Measurements from ENCODE around the gene KLF1.
"Not testable (repeated sequence)": the region's sequence is repeated elsewhere in the genome, so short reads cannot be mapped to it uniquely, and the experiment has no call there.

Gene KLF1

DNA sequence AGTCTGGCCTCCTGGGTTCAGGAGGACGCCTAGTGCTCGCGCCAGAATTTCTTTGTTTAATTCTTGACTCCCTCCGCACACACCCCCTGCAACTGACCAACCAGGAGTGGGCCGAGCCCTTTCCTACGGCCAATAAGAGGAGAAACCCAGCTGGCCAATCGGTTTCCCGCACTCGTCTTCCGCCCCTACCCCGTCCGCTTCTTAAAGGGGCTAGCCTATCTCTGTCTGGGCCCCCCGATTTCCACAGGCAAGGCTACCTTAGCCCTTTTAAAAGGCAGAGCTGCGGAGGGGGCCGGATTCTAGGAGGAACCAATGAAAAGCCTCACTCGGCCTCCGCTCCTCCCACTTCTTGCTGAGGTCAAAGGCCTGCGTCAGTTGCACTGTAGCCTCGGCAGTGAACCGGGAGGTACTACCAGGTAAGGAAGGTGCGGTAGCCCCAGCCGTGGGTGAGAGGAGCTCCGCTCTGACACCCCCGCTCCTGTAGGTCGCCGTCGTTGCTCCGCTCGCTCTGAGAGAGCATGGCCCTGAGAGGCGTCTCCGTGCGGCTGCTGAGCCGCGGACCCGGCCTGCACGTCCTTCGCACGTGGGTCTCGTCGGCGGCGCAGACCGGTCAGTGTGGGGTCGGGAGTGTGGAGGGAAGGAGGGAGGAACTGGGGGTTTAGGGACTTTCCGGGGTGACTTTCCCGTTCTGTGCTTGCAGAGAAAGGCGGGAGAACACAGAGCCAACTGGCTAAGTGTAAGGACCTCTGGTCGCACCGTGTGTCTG is 4.0 kb upstream of the KLF1 start, which contains the start of gene GCDH:
Gene GCDH (plus strand): TSS at position 374 of the 766 bp plus-strand sequence. CDS start 145 bp downstream, at position 519.
- ATAC-seq (peak; percentile 98), DNase-seq (peak; percentile 94)

DNA sequence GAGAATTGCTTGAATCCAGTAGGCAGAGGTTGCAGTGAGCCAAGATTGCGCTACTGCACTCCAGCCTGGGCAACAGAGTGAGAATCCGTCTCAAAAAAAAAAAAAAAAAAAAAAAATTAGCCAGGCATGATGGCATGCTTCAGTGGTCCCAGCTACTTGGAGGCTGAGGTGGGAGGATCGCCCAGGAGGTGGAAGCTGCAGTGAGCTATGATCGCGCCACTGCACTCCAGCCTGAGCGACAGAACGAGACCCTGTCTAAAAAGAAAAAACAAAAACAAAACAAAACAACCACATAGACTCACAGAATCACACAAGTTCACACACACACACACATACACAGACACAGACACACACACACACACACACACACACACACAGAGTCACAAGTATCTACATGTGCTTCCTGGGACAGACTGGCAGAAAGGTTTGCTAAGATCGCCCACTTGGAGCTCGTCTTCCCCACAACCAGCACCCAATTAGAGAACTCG is 3.3 kb upstream of the KLF1 start:
- ATAC-seq, result not testable (repeated sequence)

GRCh38 chr19:12888006-12888603 is 1.1 kb upstream of the KLF1 start:
- DNase-seq (no peak), ATAC-seq (no peak)

More for the DNA sequence above, 3.3 kb upstream of the KLF1 start:
- not testable (repeated sequence) for DNase-seq

GRCh38 chr19:12886651-12886968 is 391 bp downstream of the KLF1 start:
- ATAC-seq (no peak), DNase-seq (no peak)

DNA sequence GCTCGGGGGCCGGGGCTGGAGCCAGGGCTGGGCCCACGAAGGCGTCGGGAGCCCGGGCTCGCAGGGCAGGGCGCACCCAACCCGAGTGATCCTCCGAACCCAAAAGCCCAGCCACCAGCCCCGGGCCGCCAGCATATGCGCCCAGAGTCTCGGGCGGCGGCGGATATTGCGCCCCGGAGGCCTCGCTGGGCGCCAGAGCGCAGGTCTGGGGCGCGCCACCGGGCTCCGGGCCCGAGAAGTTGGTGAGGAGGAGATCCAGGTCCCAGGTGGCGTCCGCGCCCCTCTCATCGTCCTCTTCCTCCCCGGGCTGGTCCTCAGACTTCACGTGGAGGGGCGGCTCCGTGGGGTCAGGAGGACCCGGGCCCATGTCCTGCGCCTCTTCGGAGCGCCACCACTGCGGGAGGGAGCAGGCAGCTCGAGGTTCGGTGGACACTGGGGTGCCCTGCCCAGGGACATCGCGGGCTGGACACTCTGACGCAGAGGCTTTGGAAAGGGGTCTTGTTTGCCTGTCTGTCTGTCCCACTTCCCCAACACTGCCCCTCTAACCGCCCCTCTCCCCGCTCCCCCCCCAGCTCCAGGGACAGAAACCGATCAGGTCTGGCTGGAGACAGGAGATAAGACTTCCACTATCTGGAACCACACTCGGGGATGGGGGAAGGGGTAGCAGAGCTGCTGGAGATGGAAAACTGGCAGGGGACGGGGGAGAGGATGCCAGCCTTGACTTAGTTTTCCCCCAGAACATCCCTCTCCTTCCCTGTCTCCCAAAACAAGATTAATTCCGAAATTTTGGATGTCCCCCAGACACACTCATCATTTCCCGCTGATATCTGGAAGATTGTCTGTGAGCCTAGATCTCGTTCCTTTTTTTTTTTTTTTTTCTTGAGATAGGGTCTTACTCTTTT is 1.0 kb downstream of the KLF1 start:
- DNase-seq (no peak), ATAC-seq (peak; percentile 8)

DNA sequence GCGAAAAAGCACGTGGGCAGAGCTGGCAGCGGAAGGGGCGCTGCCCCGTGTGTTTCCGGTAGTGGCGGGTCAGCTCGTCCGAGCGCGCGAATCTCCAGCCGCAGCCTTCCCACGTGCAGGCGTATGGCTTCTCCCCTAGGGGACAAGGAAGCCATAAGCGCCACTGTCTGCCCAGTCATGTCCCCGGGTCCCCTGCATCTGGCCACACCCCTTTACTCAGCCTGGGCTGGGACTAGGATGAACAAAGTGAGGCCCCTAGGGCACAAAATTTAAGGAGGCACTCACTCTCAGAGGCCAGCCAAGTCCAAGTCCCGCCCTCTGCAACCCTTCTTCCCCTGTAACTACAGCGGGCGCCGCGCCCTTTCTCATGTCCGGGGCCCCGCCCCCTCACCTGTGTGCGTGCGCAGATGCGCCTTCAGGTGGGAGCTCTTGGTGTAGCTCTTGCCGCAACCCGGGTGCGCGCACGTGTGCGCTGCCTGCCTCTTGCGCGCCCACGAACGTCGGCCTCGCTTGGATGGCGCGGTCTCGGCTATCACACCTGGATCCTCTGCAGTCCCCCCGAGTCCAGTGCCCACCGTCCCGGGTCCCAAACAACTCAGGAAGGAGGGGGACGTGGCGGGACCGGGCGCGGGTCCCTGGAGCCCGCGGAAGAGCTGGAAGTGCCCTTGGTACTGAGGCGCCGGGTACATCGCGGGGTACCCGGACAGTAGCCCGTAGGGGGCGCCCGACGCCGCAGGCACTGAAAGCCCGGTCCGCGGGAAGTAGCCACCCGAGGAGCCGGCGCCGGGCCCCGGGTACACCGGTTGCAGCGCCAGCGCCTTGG is 1.9 kb downstream of the KLF1 start:
- ATAC-seq, result peak; percentile 70
- DNase-seq, result peak; percentile 91

DNA sequence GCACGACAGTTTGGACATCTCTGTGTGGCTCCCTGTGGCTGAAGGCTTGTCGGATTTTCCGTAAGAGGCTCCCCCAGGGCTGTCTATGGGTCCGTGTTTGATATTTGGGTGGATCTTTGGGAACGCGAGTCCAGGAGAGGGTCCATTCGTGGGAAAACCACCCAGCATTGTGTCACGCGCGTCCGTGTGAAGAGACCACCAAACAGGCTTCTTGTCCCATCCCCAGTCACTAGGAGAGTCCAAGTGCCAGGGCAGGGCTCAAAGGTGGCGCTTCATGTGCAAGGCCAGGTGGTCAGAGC is 2.4 kb downstream of the KLF1 start:
- no peak for DNase-seq
- ATAC-seq, result no peak

DNA sequence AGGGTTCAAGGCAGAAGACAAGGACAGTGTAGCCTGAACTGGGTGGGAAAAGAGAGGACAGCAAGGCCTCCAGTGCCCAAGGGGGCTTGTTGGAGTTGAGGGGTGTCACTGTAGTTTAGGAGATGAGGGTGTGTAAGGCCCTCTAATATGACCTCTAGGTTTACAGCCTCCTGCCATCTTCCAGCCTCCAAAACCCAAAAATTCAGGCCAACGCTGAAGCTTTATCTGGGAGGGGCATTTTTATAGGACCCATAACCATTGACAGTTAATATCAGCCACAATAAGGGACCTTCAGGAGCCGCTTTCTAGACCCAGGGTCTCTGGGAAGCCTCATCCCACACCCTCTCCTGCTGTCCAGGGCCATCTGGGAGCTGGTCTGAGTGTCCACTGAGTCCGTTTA is 2.8 kb downstream of the KLF1 start:
- ATAC-seq (no peak), DNase-seq (no peak)

DNA sequence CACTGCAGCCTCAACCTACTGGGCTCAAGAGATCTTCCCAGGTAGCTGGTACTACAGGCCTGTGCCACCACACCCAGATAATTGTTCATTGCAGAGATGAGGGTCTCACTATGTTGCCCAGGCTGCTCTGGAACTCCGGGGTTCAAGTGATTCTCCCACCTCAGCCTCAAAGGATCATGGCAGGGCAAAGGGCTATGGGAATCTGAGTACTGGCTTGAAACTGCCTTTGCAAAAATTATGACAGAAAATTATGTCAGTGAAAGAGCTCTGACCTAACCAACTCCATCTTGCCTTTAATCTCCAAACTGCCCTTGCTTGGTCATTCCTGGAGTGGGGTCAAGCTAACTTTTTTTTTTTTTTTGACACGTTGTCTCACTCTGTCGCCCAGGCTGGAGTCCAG is 4.4 kb downstream of the KLF1 start:
- DNase-seq, result no peak
- no peak for ATAC-seq

- DNase-seq (peak; percentile 96), ATAC-seq (peak; percentile 77)
These were observed 5.7 kb downstream of the KLF1 start, which contains the start of gene DNASE2 for GRCh38 chr19:12881172-12881808. DNASE2 (minus strand) TSS chr19:12881449; CDS start chr19:12881375, 74 bp downstream.

GRCh38 chr19:12880551-12881171 is 6.3 kb downstream of the KLF1 start:
- ATAC-seq (no peak), DNase-seq (peak; percentile 33)

GRCh38 chr19:12875086-12875485 is 11.9 kb downstream of the KLF1 start:
- no peak for ATAC-seq
- no peak for DNase-seq

DNA sequence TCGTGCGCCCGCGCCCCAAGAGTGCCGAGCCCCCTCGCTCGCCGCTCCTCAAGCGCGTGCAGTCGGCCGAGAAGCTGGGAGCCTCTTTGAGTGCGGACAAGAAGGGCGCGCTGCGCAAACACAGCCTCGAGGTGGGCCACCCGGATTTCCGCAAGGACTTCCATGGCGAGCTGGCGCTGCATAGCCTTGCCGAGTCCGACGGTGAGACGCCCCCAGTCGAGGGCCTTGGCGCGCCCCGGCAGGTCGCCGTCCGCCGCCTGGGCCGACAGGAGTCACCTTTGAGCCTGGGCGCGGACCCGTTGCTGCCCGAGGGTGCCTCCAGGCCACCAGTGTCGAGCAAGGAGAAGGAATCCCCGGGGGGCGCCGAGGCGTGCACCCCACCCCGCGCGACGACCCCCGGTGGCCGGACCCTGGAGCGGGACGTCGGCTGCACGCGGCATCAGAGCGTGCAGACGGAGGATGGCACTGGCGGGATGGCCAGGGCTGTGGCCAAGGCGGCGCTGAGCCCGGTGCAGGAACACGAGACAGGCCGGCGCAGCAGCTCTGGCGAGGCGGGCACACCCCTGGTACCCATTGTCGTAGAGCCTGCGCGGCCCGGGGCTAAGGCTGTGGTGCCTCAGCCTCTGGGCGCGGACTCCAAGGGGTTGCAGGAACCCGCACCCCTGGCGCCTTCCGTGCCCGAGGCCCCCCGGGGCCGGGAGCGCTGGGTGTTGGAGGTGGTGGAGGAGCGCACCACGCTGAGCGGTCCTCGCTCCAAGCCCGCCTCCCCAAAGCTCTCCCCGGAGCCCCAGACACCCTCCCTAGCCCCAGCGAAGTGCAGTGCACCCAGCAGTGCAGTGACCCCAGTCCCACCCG is 12.9 kb downstream of the KLF1 start:
- ATAC-seq, result no peak
- no peak for DNase-seq

DNA sequence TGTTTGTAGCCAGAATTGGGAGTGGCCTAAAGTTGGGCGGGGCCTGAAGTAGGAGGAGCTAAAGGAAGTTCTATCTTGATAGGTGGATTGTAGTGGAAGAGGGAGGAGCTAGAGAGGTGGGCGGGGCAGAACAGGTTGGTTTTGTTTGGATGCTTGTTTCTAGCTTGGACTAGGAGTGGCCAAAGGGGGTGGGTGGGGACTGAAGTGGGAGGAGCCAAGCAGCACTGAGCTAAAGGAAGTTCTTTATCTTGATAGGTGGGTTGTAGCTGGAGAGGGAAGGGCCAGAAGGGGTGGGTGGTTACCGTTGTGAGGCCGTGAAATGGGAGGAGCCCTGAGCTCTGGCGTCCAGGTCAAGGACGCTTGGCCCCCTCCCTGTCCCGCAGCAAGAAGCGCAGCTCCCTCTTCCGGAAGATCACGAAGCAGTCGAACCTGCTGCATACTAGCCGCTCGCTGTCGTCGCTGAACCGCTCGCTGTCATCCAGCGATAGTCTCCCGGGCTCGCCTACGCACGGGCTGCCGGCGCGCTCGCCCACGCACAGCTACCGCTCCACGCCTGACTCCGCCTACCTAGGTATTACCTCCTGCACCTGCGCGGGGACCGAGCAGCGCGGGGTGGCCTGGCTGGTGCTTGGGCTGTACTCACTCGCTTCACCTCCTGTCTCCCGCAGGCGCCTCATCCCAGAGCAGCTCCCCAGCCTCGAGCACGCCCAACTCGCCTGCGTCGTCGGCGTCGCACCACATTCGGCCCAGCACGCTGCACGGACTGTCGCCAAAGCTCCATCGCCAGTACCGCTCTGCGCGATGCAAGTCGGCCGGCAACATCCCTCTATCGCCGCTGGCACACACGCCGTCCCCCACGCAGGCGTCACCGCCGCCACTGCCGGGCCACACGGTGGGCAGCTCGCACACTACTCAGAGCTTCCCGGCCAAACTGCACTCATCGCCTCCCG is 13.8 kb downstream of the KLF1 start:
- ATAC-seq (peak; percentile 28), DNase-seq (peak; percentile 60)

DNA sequence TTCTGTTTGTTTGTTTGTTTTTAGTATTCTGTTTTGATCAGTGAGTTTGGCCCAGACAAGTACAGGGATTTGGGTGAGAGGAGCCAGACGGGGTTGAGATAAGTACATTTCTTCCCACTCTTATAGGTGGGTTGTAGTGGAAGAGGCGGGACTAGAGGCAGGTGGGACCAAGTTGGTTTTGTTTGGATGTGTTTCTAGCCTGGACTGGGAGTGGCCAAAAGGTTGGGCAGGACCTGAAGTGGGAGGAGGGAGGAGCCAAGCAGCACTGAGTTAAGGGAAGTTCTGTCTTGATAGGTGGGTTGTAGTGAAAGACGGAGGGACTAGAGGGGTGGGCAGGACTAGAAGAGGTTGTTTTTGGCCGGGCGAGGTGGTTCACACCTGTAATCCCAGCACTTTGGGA is 14.7 kb downstream of the KLF1 start:
- ATAC-seq, result no peak

DNA sequence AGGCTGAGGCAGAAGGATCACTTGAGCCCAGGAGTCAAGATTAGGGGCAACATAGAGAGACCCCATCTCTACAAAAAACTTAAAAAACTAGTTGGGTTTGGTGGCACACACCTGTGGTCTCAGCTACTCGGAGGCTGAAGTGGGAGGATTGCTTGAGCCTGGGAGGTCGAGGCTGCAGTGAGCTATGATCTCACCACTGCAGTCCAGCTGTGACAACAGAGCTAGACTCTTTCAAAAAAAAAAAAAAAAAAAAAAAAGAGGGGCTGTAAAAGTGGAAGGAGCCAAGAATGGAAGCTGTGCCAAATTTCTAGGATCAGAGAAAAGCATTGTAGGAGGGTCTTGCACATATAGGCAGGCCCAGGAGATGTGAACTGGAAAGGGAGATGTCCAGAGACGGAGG is 15.3 kb downstream of the KLF1 start:
- DNase-seq (no peak), ATAC-seq (no peak)

More for the DNA sequence above, 14.7 kb downstream of the KLF1 start:
- DNase-seq, result no peak

- no peak for ATAC-seq
- DNase-seq, result peak; percentile 38
These were observed 18.4 kb downstream of the KLF1 start for GRCh38 chr19:12868540-12869112.

Measured in stimulated activated naive CD8-positive, alpha-beta T cell treated with anti-CD3 and anti-CD28 coated beads, Interleukin-15, Interleukin-2, amounts not matched to agents 100 U/mL and 50 U/mL, for 24 hours (primary cell).